Occipital lobe (tissue), 2 donors: ENCODE results near the gene GYPC. TPM values are rescaled to one million over a fixed set of nuclear protein-coding genes. Genes with fewer than 3 reads are reported as not detected.

Experiments
- DNase-seq: peaks from one replicate; lab custom pipeline; 2025; lab: John Stamatoyannopoulos, UW
- total RNA-seq: library from RNA; depleted of rRNA; stranded (reverse); fragments of >200 nt; gene quantifications from one replicate; pipeline ENCODE4 v1.2.3, GENCODE V29; 2014

The GYPC gene
- total RNA-seq, 1 donor from 2014 or later: 17.0 TPM

DNA sequence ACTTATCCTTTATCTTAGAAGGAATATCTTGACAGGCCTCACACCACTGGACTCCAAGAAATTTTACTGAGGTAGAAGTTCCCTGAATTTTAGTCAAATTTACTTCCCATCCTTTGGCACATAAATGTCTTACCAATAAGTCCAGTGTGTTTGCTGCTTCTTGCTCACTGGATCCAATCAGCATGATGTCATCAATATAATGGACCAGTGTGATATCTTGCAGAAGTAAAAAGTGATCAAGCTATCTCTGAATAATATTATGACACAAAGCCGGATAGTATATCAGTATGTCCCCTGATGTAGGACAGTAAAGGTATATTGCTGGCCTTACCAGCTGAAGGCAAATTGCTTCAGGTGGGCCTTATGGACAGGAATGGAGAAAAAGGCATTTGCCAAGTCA, 6.9 kb upstream of the GYPC start:
- no peak for DNase-seq

DNA sequence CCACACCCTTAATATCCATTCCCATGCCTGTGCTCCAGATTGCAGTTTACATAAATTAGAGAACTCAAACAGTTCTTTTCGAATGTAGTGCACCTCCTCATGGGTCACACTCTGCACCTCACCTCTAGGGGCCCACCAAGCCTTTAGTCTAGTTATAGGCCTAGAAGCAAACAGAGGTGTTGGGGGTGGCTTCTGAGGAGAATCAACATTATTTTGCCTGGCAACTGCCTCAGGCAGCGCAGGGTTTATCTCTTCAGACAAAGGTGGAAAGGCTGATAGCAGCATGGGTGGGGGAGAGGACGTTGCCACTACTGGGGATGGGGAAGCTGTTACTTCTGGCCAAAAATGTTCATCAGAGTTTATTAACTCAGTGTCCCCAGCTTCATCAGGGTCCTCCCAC, 5.0 kb upstream of the GYPC start:
- no peak for DNase-seq

DNA sequence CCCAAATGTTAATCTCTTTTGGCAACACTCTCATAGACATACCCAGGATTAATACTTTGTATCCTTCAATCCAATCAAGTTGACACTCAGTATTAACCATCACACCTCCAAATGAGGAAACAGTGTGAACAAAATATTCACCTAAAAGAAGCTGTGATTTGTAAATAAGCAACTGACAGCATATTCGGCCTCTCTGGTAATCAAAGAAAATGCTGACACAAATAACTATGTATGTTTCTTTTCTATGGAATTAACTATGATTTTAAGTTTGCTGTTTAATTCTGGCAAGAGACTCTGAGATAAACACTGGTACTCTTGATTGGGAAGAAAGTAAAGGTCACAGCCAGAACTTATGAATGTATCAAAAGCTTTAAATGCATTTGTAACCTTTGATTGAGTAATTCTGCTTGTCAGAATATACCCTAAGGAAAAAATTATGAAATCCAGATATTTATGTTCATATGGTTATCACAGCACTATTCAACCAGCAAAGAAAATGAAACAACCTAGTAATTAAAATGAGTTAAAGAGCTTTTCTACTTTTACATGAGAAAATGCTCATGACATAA, 3.6 kb upstream of the GYPC start:
- no peak for DNase-seq

DNA sequence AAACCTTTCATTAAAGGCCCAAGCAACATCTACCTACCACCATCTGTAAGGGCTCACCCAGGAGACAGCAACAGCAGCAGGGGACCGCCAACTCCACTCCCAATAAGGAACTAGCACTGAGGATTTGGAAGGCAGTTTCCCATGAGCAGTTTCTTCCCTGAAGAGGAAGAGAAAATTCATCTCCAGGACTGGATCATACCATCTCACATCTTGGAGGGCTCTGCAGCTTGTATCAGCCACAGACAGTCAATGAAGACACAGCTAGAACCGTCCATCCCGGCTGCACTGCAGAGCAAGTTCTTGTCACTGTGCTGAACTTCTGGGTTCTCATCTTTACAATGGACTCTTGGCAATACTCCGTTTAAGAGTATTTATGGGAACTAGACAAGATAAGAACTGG, 2.8 kb upstream of the GYPC start:
- DNase-seq: no peak

DNA sequence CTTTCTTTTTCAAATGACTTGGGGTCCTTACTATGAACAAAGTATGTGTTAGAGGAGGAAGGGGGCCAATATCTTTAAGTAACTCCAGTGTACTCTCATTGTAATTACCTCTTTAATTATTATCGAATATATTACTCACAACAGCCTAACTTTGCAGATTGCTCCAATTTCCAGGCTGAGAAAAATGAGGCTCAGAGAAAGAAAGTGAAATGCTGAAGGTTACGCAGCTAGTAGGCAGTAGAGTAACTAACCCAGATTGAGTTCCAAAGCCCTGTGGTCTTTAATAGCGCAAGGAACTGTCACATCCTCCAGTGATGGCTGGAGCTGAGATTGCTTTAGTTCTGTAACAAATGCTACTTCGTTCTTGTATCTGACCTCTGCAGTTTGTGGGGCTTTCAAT, 2.2 kb upstream of the GYPC start:
- DNase-seq: no peak

DNA sequence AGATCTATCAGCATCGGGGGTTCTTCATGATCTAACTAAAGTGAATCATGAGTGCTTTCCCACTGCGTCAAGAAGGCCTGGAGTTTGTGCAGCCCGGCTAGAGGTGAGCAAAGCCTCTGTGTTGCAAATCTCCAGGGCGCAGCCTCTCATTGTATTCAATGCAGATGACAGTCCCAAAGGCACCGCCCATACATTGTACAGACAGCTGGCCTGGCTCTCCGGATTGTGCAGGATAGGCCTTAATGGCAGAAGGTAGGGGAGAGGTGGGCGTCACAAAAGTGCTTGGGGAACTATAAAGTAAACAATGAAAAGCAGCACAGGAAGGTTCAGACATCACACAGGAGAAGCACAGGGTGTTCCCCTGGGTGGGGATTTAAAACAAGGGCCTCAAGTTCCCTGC, 907 bp upstream of the GYPC start:
- DNase-seq: no peak

DNA sequence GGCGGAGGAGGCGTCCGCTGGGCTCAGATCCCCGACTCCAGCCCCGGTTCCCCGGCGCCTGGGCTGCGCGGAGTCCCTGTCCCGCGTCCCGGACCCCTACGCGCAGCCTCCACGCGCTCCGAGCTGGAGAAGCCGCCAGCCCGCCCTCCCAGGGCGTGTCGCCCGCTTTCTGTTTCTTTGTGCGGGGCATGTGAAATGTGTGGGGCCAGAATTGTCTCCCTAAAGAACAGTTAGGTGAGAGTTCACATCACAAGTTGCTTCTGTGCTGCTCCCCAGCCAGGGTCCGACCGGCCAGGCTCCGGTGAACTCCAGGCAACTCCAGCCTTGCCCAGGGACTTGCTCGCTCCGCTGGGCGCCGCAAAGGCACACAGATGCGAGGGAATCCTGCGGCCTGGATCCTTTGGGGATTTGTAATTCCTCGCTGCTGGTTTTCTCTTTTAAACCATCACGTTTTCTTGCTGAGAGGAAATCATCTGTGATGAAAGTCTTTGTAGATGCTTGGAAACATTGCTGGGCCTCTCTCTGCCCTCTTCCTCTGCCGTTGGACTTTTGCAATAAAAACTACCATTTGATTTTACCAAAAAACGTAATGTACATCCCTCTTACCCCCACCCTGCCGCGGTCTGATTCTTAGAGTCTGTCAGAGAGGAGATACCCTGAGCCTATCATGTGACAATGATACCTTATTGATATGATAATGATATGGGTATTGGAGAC, 631 bp downstream of the GYPC start:
- no peak for DNase-seq

DNA sequence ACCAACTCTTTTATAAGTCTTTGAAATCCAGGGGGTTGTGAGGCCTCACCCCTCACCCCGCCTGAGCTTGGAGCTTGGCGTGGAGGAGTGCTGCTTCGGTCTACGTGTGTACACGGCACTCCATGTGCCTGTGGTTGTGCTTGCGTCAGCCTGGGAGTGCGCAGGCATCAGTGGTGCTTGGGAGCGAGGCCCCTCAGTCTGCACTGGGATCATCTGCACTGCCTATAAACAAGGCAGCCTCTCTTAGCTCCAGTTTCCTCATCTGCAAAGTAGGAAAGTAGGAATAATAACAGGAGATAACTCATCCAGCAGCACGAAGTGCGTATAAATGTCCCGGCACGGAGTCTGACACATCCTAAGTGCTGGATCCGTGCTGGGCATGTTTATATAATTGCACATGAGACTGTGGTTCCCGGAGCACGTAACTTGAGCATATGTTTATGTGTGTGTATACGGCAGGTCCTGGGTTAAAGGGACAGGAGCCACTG, 1.2 kb downstream of the GYPC start:
- no peak for DNase-seq

DNA sequence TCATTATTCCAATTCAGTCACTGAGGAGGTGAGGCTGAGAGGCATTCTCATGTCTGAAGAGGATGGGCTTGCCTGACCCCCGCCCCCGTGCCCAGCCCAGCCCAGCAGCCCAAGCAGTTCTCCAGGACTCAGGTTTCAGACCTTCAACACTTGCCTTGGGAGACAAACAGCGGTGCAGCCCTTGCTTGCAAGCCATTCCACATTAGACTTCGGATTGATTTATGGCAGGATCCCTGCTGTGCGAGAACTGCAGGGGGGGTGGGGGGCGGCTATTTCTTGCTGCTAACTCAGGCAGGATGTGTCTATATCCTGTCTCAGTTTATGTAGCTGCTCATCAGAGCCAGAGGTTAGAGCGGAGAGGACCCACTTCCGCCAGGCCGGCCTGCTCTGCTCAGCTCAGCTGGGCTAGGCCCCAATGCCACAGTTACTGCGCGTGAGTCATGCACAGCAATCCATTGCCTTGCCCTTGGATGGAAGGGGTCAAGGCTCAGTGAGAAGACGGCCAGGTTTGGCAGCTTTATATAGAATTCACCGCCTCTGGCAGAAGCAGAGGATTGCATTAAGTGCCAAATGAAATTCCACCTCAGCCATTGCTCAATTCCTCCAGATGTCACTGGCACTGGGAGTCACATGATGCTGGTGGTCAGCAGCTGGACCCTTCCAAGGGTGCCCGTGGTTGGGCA, 1.8 kb downstream of the GYPC start:
- DNase-seq: no peak

DNA sequence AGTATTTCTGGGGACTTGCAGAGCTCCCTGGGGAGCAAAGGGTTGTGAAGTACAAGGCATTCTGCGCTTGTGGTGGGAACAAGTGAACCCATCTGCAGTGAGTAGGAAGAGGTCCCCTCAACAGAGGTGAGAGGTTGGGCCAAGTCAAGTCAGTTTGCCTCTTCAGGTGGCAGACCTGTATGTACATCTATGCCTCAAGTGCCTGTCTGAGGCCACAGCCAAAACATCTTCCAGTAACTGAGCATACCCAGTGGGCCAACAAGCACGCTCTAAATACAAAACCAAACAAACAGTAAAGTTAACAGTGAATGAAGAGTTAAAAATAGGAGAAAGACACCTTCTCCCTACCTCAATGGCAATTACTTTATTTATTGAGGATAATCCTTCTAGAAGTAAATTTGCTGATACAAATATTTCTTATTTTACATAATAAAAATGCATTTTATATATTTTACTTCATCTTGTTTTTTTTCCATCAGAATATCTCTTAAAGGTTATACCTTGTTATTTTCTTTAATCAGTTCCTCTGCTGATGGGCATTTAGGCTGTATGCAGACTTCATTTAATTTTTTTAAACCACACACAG, 2.5 kb downstream of the GYPC start:
- no peak for DNase-seq

DNA sequence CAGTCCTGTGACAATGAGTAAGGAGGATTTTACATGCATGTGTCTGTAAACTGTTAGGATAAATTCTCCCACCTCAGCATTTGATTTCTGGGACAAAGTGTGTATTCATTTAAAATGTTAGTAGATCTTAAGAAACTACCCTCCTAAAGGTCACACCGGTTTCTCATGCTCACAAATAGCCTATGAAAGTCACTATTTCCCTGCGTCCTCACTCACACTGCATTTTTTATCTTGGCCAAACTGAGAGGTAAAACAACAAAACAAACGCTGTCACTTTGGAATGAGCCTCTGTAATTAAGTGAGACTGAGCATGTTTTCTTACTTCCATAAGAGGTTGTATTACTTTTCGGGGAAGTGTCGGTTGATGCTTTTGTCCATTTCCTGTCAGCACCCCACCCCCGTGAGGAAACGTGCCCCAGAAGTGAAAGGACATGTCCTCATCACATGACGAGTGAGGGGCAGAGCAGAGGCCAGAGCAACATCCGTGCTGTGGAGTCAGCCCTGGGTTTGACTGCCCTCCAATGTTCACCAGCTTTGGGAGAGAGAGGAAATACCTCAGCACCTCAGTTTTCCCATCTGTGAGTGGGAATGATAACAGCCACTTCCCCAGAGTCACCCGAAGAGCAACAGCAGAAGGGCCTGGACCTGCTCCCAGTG, 3.1 kb downstream of the GYPC start:
- DNase-seq: no peak

DNA sequence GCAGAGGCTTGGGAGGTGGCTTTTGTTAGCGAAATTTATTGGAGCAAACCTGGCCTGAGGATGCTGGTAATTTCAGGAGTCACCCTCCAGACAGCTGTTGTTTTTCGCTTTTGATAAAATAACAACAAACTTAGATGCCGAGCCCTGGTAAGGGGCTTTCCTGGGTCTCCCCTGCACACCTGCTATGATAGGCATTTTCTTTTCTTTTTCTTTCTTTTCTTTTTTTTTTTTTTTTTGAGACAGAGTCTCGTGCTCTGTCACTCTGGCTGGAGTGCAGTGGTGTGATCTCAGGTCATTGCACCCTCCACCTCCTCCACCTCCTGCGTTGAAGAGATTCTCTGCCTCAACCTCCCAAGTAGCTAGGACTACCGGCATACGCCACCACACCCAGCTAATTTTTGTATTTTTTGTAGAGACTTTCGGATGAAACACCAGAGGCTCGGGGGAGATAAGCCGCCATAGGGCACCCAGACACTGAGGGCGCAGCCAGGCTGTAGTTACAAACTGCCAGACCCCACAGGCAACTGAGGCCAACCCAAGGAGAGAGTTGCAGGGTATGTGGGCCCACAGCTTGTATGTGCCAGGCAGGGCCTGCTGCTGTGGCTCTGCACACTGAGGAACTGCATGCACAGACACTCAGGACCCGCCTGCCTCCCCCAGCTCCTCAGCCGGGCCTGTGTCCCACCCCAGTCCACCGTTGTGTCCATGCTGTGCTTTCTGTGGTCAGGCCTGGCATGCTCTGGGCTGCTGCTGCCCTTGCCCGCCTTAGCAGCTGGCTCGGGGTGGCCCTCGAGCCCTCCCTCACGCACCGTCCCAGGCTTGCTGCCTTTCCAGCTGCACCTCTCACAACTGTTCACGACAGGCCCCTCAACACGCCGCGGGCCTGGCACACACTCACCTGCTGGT, 3.9 kb downstream of the GYPC start:
- no peak for DNase-seq

DNA sequence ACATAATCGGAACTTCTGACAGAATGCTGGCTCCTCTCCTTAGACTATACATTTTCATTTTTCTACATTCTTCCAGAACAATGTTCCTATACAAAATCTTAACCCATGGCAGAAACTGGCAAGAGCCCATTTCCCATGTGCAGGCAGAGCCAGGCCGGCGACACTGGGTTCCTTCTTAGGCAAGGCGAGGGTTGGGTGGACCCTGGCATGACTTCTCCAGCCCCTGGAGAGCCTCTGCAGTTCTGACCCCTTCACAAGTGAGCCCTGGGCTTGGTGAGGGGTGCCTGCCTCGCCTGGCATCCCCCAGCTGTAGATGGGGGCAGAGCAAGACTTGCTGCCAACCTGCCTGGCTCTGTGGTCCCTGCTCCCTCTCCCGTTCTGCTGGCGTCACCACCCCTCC, 5.0 kb downstream of the GYPC start:
- DNase-seq: no peak

DNA sequence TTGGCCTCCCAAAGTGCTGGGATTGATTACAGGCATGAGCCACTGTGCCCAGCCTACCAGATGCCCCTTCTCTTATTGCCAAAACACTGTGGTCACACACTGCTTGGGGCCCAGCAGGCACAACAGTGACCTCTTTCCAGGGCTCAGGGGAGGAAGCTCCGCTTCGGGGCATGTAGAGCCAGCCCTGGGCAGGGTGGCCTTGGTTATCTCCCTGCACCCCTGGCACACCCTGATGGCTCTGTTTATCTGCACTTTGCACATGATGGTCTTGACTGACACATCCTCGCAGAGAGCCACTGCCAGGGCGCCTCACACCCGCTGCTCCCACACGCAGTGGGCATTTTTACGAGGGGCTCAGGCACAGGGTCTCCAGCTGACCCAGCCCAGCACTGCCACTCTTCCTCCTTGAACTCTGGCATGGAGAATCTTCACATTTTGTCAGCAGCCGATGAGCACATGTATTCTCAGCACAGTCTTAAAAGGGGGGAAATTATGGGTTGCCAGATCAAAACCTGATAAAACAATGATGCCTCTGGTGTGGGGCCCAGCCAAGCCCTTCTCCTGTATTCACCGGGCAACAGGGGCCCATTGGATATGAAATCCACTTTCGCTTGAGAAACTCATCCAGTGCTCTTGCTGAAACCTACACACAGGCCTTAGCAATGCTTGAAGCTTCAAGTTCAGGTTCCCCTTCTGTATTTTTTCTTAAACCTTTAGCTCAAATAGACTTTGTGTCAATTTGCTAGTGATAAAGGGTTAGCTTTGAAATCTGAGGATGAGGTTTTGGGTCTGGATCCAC, 5.9 kb downstream of the GYPC start:
- DNase-seq: no peak

DNA sequence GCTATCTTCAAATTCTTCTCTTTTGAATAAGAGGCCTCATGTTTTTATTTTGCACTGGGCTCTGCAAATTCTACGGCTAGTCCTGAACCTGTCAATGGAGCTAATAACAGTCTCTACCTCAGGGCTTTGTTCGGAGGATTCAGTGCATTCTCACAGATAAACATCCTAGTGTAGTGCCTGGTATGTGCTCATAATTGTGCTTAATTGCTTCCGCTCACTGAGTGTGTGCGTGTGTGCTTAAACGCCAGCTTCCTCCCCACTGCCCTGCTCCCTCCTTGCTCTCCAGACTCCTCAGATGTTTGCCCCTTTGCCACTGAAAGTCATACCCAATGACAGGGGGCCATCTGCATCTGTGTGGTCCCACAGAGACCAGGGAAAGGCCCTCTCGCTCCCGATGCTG, 6.7 kb downstream of the GYPC start:
- no peak for DNase-seq

DNA sequence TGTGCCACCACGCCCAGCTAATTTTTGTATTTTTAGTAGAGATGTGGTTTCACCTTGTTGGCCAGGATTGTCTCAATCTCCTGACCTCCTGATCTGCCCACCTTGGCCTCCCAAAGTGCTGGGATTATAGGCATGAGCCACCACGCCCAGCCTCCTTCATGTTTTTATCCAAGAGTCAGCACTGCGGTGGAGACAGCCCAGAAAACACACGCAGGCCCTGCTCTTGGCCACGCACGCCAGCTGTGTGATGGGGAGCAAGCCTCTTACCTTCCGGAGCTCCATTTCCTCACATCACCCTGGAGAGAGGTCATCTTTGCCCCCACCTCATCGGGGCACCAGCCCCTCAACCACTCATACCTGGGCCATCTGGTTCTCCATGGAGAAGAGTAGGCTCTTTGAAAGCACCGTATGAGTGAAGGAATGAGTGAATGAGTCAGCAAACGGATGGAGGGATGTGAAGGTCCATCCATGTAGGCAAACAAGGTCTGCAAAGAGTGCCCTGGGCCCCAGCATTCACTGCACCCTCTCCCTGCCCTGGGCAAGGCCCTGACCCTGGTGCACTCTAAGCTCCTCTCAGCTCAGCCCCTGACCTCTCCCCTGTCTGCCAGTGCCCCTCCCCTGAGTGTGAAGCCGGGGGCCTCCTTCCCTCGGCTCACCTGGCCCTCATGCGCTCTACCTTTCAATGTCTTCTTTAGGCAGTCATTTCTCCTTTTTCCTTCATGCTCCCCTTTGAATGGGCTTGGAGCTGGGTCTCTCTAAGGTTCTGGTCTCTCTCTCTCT, 7.4 kb downstream of the GYPC start:
- no peak for DNase-seq

DNA sequence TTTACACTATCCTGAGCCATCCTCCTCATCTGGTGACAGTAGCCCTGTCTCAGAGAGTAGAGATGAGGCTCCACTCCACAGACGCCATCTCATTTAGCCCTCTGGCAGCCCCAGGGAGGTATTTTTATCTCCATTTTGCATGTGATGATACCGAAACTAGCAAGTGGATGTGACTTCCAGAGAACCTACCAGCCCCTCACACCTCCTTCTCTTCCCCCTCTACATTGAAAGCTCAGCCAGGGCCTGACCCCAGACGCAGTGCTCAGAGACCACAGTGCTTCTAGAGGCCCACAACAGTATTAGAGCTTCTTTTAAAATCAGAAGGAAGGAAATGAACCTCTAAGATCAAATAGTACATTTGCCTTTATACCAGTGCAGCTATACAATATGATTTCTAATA, 8.3 kb downstream of the GYPC start:
- DNase-seq: no peak

DNA sequence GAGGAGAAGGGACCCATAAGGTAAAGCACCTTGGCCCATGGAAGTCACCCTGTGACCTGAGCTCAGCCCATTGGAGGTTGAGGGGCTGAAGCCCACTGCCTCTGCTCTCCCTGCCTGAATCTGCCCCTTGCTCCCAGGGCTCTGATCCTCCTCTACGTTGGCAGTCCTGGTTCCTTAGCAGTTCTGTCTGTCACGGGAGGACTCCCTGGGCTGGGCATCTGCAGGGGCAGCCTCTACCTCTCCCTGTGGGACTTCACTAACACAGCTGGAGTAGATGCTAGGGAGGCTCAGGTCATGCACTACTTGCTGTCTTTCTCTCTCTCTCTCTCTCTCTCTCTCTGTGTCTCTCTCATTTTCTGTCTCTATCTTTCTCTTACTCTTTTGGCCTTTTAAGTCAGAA, 8.7 kb downstream of the GYPC start:
- no peak for DNase-seq

DNA sequence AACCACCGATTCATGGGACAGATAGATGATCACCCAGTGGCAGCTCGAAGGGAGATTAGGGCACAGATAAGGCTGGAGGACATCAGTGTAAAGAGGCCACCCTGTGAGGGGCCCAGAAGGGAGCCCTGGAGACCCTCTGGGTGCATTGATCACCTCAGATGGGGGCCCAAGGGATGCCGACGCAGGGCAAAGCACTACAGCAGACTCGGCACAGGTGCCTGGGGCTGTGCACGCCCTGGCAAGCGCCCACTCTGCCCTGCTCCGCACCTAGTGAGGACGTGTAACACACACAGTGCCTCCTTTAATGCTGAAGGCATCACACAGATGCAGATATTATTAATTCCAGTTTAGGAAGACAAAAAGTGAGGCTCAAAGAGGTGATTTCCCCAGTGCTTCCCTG, 9.5 kb downstream of the GYPC start:
- no peak for DNase-seq
